Measurements from ENCODE around the gene ACP5. TPM values are rescaled to one million over a fixed set of nuclear protein-coding genes. Genes with fewer than 3 reads are reported as not detected.

The ACP5 gene
- total RNA-seq, 1 donor from 2014 or later = 24.8 TPM

DNA sequence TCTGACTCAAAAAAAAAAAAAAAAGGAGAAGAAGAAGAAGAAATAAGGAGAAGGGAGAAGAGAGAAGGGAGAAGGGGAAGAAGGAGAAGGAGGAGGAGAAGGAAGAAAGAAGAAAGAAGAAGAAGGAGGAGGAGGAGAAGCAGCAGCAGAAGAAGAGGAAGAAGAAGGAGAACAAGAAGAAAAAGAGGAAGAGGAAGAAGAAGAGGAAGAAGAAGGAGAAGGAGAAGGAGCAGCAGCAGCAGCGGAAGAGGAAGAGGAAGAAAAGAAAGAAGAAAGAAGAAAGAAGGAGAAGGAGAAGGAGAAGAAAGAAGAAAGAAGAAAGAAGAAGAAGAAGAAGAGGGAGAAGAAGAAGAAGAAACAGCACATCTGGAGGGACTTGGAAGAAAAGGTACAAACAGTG, 42.9 kb downstream of the ACP5 start:
- no peak for DNase-seq (ENCODE audit: low read depth)
- TF ChIP-seq, protein P1, sequence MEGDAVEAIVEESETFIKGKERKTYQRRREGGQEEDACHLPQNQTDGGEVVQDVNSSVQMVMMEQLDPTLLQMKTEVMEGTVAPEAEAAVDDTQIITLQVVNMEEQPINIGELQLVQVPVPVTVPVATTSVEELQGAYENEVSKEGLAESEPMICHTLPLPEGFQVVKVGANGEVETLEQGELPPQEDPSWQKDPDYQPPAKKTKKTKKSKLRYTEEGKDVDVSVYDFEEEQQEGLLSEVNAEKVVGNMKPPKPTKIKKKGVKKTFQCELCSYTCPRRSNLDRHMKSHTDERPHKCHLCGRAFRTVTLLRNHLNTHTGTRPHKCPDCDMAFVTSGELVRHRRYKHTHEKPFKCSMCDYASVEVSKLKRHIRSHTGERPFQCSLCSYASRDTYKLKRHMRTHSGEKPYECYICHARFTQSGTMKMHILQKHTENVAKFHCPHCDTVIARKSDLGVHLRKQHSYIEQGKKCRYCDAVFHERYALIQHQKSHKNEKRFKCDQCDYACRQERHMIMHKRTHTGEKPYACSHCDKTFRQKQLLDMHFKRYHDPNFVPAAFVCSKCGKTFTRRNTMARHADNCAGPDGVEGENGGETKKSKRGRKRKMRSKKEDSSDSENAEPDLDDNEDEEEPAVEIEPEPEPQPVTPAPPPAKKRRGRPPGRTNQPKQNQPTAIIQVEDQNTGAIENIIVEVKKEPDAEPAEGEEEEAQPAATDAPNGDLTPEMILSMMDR (IDR thresholded peaks at IDR 0.05; ENCODE audit: insufficient read depth, low read length, poor library complexity, severe bottlenecking) = no peak
- no peaks in the 10 kb centered on the region for H3K36me3 ChIP-seq (ENCODE audit: control insufficient read depth, insufficient read depth, low read length)
- H3K4me3 ChIP-seq (ENCODE audit: low read depth, low read length) = no peak overlapping the region
- H3K27me3 ChIP-seq (ENCODE audit: control insufficient read depth, insufficient read depth, low read length) = peaks cover 3% of the 10 kb centered on the region

DNA sequence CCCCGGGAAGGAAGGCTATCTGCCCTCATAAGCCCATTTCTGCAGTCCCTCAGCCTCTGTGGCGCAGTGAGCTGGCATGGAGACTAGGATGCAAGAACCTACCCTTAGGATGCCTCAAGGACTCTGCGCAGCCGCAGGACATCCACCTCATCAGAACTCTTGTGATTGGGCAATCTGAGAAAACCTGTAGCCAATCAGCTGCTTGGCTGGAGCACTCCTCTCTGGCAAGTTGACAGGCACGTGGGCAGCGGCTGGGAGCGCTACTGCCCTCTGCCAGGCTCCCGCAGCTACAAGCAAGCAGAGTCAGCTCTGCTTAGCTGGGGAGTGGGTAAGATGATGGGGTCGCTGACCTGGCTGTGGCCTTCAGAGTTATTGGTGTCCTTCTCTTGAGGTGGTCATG, 47.0 kb downstream of the ACP5 start:
- Histone ChIP-seq H3K36me3 (ENCODE audit: control insufficient read depth, insufficient read depth, low read length) (no peaks in the 10 kb centered on the region), H3K27me3 (ENCODE audit: control insufficient read depth, insufficient read depth, low read length) (no peaks in the 10 kb centered on the region), H3K4me3 (ENCODE audit: low read depth, low read length) (no peak overlapping the region)
- no peak for DNase-seq (ENCODE audit: low read depth)
- TF ChIP-seq, protein P1 (IDR thresholded peaks at IDR 0.05; ENCODE audit: insufficient read depth, low read length, poor library complexity, severe bottlenecking) = peak; percentile 23

- TF ChIP-seq, protein P1 (IDR thresholded peaks at IDR 0.05; ENCODE audit: insufficient read depth, low read length, poor library complexity, severe bottlenecking) = no peak
- Histone ChIP-seq H3K4me3 (ENCODE audit: low read depth, low read length) (peak within 1 kb of the TSS; percentile 61), H3K27me3 (ENCODE audit: control insufficient read depth, insufficient read depth, low read length) (no peaks in the 10 kb centered on the region), H3K36me3 (ENCODE audit: control insufficient read depth, insufficient read depth, low read length) (no peaks in the 10 kb centered on the region)
- DNase-seq (ENCODE audit: low read depth) = peak; percentile 95
Measured at GRCh38 chr19:11528551-11529341, 48.7 kb downstream of the ACP5 start, which contains the start of gene ECSIT. Gene ECSIT (minus strand): TSS chr19:11529134. CDS start chr19:11519170, 9,964 bp downstream.

Other genes with a start within 250 kb of the ACP5 start
- 19.6 and 19.8 TPM in 2 replicates for gene RAB3D, start 238.0 kb downstream of the ACP5 start, total RNA-seq
- 307 and 377 TPM in 2 replicates for gene TMEM205, start 231.4 kb downstream of the ACP5 start, total RNA-seq
- gene CCDC159, start 231.1 kb downstream of the ACP5 start, total RNA-seq = 8.2 and 21.6 TPM in 2 replicates
- gene PLPPR2, start 222.2 kb downstream of the ACP5 start, total RNA-seq = 6.7 and 14.0 TPM in 2 replicates
- gene SWSAP1, start 203.0 kb downstream of the ACP5 start, total RNA-seq = 2.9 and 4.0 TPM in 2 replicates
- gene EPOR, start 193.3 kb downstream of the ACP5 start, total RNA-seq = 3.0 and 4.4 TPM in 2 replicates
- gene RGL3, start 158.3 kb downstream of the ACP5 start, total RNA-seq = 10.2 and 18.1 TPM in 2 replicates
- gene ODAD3, start 142.5 kb downstream of the ACP5 start, total RNA-seq = 0.07 and 0.29 TPM in 2 replicates
- gene PRKCSH, start 142.0 kb downstream of the ACP5 start, total RNA-seq = 269 TPM in 2 replicates
- gene ELAVL3, start 96.6 kb downstream of the ACP5 start, total RNA-seq = not detected in 2 replicates
- gene ZNF653, start 71.8 kb downstream of the ACP5 start, total RNA-seq = 6.6 and 20.5 TPM in 2 replicates
- gene ECSIT, start 48.5 kb downstream of the ACP5 start, total RNA-seq = 37.4 and 40.0 TPM in 2 replicates
- 11.8 and 14.5 TPM in 2 replicates for gene CNN1, start 38.8 kb downstream of the ACP5 start, total RNA-seq
- 67.3 and 69.6 TPM in 2 replicates for gene ELOF1, start 18.4 kb downstream of the ACP5 start, total RNA-seq
- gene ZNF627, start 19.8 kb upstream of the ACP5 start, total RNA-seq = 19.6 and 23.1 TPM in 2 replicates
- 4.0 and 6.0 TPM in 2 replicates for gene ZNF823, start 161.3 kb upstream of the ACP5 start, total RNA-seq
- 3.4 and 5.1 TPM in 2 replicates for gene ZNF441, start 189.4 kb upstream of the ACP5 start, total RNA-seq
- gene ZNF491, start 220.9 kb upstream of the ACP5 start, total RNA-seq = 0.48 and 4.6 TPM in 2 replicates
- gene ZNF440, start 236.6 kb upstream of the ACP5 start, total RNA-seq = 5.1 and 5.2 TPM in 2 replicates